H1 (cell line): ENCODE data around the gene TEX22. TPM values are rescaled to one million over a fixed set of nuclear protein-coding genes. Genes with fewer than 3 reads are reported as not detected.

Experiments
- CTCF ChIA-PET: fragments of 300-600 bp; sonication (Branson Sonifier 250); formaldehyde crosslinking; loops from one replicate; lab custom pipeline; 2021; ENCODE audit not compliant: partially characterized antibody; lab: Charles Lee
- POLR2A ChIA-PET: fragments of 300-600 bp; sonication (Branson Sonifier 250); formaldehyde crosslinking; loops from one replicate; lab custom pipeline; 2021; ENCODE audit warnings: inconsistent platforms; ENCODE audit not compliant: partially characterized antibody; lab: Charles Lee
- DNase-seq, 2 experiments: peaks; one replicate each; pipeline versions ENCODE4 v3.0.0 to v3.0.0-alpha.2; 2010 to 2022; ENCODE audit warnings: low spot score in 2 of 2, low read depth in 1 of 2, mixed read lengths in 1 of 2
- FAIRE-seq: peaks from 2 replicates; lab custom pipeline; 2011; peaks lifted over from hg19 to GRCh38; lab: Jason Lieb, UNC
- H2AFZ ChIP-seq: 2 replicates; pipeline ENCODE4 v1.8.1; 2012; ENCODE audit warnings: low read length, inconsistent platforms
- H2AK5ac ChIP-seq: 2 replicates; pipeline ENCODE4 v1.6.1; 2013; ENCODE audit warnings: low read depth, low read length
- H2BK120ac ChIP-seq: replicated peaks from 2 replicates; pipeline ENCODE3; 2013; ENCODE audit warnings: low read depth, low read length, inconsistent platforms
- H2BK12ac ChIP-seq: 2 replicates; pipeline ENCODE4 v1.6.1; 2013; ENCODE audit warnings: low read depth, low read length
- H2BK15ac ChIP-seq: 2 replicates; pipeline ENCODE4 v1.6.1; 2013; ENCODE audit warnings: low read length
- H2BK20ac ChIP-seq: 2 replicates; pipeline ENCODE4 v1.6.1; 2013; ENCODE audit warnings: low read length
- H2BK5ac ChIP-seq: 2 replicates; pipeline ENCODE4 v1.6.1; 2013; ENCODE audit warnings: low read depth, low read length
- H3K14ac ChIP-seq: 2 replicates; pipeline ENCODE4 v1.6.1; 2013; ENCODE audit warnings: inconsistent platforms; ENCODE audit not compliant: insufficient read length
- H3K18ac ChIP-seq: 2 replicates; pipeline ENCODE4 v1.6.1; 2013; ENCODE audit warnings: low read length; ENCODE audit errors: extremely low read depth
- H3K23ac ChIP-seq: 2 replicates; pipeline ENCODE4 v1.6.1; 2013; ENCODE audit warnings: inconsistent platforms; ENCODE audit not compliant: insufficient read length
- H3K23me2 ChIP-seq: 2 replicates; pipeline ENCODE4 v1.6.1; 2013; ENCODE audit warnings: low read depth, low read length
- H3K27ac ChIP-seq: 2 replicates; pipeline ENCODE4 v1.6.1; 2011; ENCODE audit warnings: low read depth, low read length, inconsistent platforms
- H3K27me3 ChIP-seq, 4 experiments: replicated peaks in 1 of 4; 1 replicate in 1 of 4; 2 replicates in 3 of 4; pipeline versions ENCODE4 v1.6.1 to v1.8.1; 2011 to 2013; ENCODE audit warnings: low read length in 3 of 4, mild to moderate bottlenecking in 3 of 4, inconsistent platforms in 2 of 4, mixed read lengths in 2 of 4, moderate library complexity in 1 of 4; ENCODE audit not compliant: control insufficient read depth in 3 of 4, insufficient read depth in 3 of 4; ENCODE audit errors: extremely low read depth in 1 of 4
- H3K36me3 ChIP-seq, 4 experiments: 2 replicates each; pipeline versions ENCODE4 v1.6.1 to v1.8.1; 2011 to 2013; ENCODE audit warnings: mild to moderate bottlenecking in 4 of 4, low read length in 3 of 4, moderate library complexity in 2 of 4, control low read depth in 1 of 4, inconsistent platforms in 1 of 4; ENCODE audit not compliant: insufficient read depth in 4 of 4, control insufficient read depth in 2 of 4
- H3K4ac ChIP-seq: replicated peaks from 2 replicates; pipeline ENCODE3; 2013; ENCODE audit warnings: low read length, low read depth, mixed read lengths, inconsistent platforms; ENCODE audit not compliant: insufficient read length
- H3K4me1 ChIP-seq, 4 experiments: replicated peaks in 1 of 4; 1 replicate in 1 of 4; 2 replicates in 3 of 4; pipeline versions ENCODE4 v1.6.1 to v1.8.1; 2011 to 2013; ENCODE audit warnings: low read length in 3 of 4, inconsistent platforms in 2 of 4, mixed read lengths in 1 of 4; ENCODE audit not compliant: insufficient read depth in 4 of 4, control insufficient read depth in 3 of 4
- H3K4me2 ChIP-seq, 2 experiments: 2 replicates each; pipeline versions ENCODE4 v1.6.1 to v1.8.1; 2011 to 2013; ENCODE audit warnings: low read depth in 2 of 2, low read length in 2 of 2, control low read depth in 1 of 2, inconsistent platforms in 1 of 2, mild to moderate bottlenecking in 1 of 2; ENCODE audit not compliant: insufficient read depth in 1 of 2
- H3K4me3 ChIP-seq, 4 experiments: fragments of 200-600, 300-600 bp in 1 of 4; sonication (generic), shearing (Covaris generic), sonication (Bioruptor Twin) in 1 of 4; 2 replicates each; pipeline versions ENCODE4 v1.5.1 to v1.8.1; 2011 to 2016; ENCODE audit warnings: low read length in 4 of 4, low read depth in 3 of 4, control low read depth in 2 of 4, inconsistent platforms in 2 of 4, mild to moderate bottlenecking in 2 of 4, mixed read lengths in 1 of 4, moderate library complexity in 1 of 4; ENCODE audit not compliant: insufficient read depth in 2 of 4; ENCODE audit errors: extremely low read depth in 1 of 4
- H3K56ac ChIP-seq: replicated peaks from 2 replicates; pipeline ENCODE3; 2013; ENCODE audit warnings: low read depth, mild to moderate bottlenecking, mixed read lengths, low read length, inconsistent platforms; ENCODE audit not compliant: insufficient read length
- H3K79me1 ChIP-seq: 2 replicates; pipeline ENCODE4 v1.6.1; 2013; ENCODE audit warnings: low read depth, low read length, control low read depth
- H3K79me2 ChIP-seq, 2 experiments: 2 replicates each; pipeline versions ENCODE4 v1.6.1 to v1.8.1; 2012 to 2013; ENCODE audit warnings: low read length in 2 of 2, mild to moderate bottlenecking in 2 of 2, inconsistent platforms in 1 of 2; ENCODE audit not compliant: insufficient read depth in 2 of 2, control insufficient read depth in 1 of 2
- H3K9ac ChIP-seq, 4 experiments: replicated peaks in 1 of 4; 1 replicate in 1 of 4; 2 replicates in 3 of 4; pipeline versions ENCODE4 v1.6.1 to v1.8.1; 2011 to 2013; ENCODE audit warnings: low read depth in 3 of 4, low read length in 3 of 4, control low read depth in 2 of 4, mild to moderate bottlenecking in 2 of 4, moderate library complexity in 2 of 4, inconsistent platforms in 1 of 4; ENCODE audit errors: extremely low read depth in 1 of 4
- H3K9me3 ChIP-seq, 2 experiments: 2 replicates each; pipeline versions ENCODE4 v1.6.1 to v1.8.1; 2012 to 2013; ENCODE audit warnings: mild to moderate bottlenecking in 2 of 2, moderate library complexity in 2 of 2, control low read depth in 1 of 2, inconsistent platforms in 1 of 2, low read depth in 1 of 2, low read length in 1 of 2, mixed read lengths in 1 of 2; ENCODE audit not compliant: insufficient read depth in 2 of 2
- H4K20me1 ChIP-seq, 2 experiments: replicated peaks in 1 of 2; 2 replicates each; pipeline versions ENCODE3 to v1.8.1; 2011 to 2013; ENCODE audit warnings: inconsistent platforms in 2 of 2, low read length in 2 of 2, mild to moderate bottlenecking in 1 of 2; ENCODE audit not compliant: insufficient read depth in 2 of 2, control insufficient read depth in 1 of 2
- H4K5ac ChIP-seq: 2 replicates; pipeline ENCODE4 v1.6.1; 2013; ENCODE audit warnings: low read length, low read depth, mixed read lengths, inconsistent platforms; ENCODE audit not compliant: insufficient read length
- H4K8ac ChIP-seq: 2 replicates; pipeline ENCODE4 v1.8.0; 2013; ENCODE audit warnings: mild to moderate bottlenecking, moderate library complexity, low read length, inconsistent platforms; ENCODE audit not compliant: insufficient read depth; ENCODE audit errors: extremely low read depth
- H4K91ac ChIP-seq: replicated peaks from 2 replicates; pipeline ENCODE3; 2013; ENCODE audit warnings: low read length, mixed read lengths, inconsistent platforms; ENCODE audit not compliant: insufficient read length
- ASH2L ChIP-seq: fragments of 200-600, 300-600 bp; sonication (generic); IDR thresholded peaks from one replicate; pipeline ENCODE4 v1.7.1; 2017; ENCODE audit warnings: low read length
- CHD1 ChIP-seq: IDR thresholded peaks from 2 replicates; pipeline ENCODE4 v1.6.1; 2012; ENCODE audit warnings: low read depth, low read length, improper control_type of control experiment
- CHD2 ChIP-seq: IDR thresholded peaks from 2 replicates; pipeline ENCODE4 v1.6.1; 2012; ENCODE audit warnings: low read length, improper control_type of control experiment
- FOSL1 ChIP-seq: IDR thresholded peaks from 2 replicates; pipeline ENCODE4 v1.6.1; 2011; ENCODE audit warnings: mild to moderate bottlenecking, low read depth, low read length, moderate library complexity; ENCODE audit not compliant: insufficient read depth
- GABPA ChIP-seq: IDR thresholded peaks from 2 replicates; pipeline ENCODE4 v1.6.1; 2011; ENCODE audit warnings: mild to moderate bottlenecking, low read length, moderate library complexity, borderline replicate concordance; ENCODE audit not compliant: insufficient read depth
- MAFK ChIP-seq: IDR thresholded peaks from 2 replicates; pipeline ENCODE4 v1.6.1; 2012; ENCODE audit warnings: low read depth, mild to moderate bottlenecking, improper control_type of control experiment, low read length
- NRF1 ChIP-seq: IDR thresholded peaks from 2 replicates; pipeline ENCODE4 v1.6.1; 2011; ENCODE audit warnings: mild to moderate bottlenecking, low read depth, low read length, improper control_type of control experiment
- POU5F1 ChIP-seq: IDR thresholded peaks from 2 replicates; pipeline ENCODE4 v1.6.1; 2011; ENCODE audit warnings: low read depth, mild to moderate bottlenecking, low read length, moderate library complexity
- SIRT6 ChIP-seq: IDR thresholded peaks from one replicate; pipeline ENCODE4 v1.7.1; 2012; ENCODE audit warnings: low read length, inconsistent platforms
- SIX5 ChIP-seq: IDR thresholded peaks from 2 replicates; pipeline ENCODE4 v1.6.1; 2011; ENCODE audit warnings: mild to moderate bottlenecking, low read depth, low read length
- SP4 ChIP-seq: IDR thresholded peaks from 2 replicates; pipeline ENCODE4 v1.6.1; 2012; ENCODE audit warnings: low read length, inconsistent platforms
- TAF7 ChIP-seq: optimal IDR thresholded peaks from 2 replicates; pipeline ENCODE3; 2011; ENCODE audit warnings: low read depth, mild to moderate bottlenecking, inconsistent platforms, low read length, moderate library complexity, borderline replicate concordance
- WGBS, 2 experiments: shearing (Covaris generic) in 1 of 2; methylation state at CpG; one replicate each; pipeline versions ENCODE4 v1.1.6 to v1.1.7; 2013 to 2015; ENCODE audit warnings: low lambda C conversion rate in 2 of 2, mixed read lengths in 2 of 2, inconsistent platforms in 1 of 2, low coverage in 1 of 2, missing lambda C conversion rate in 1 of 2; ENCODE audit not compliant: insufficient replicate concordance in 2 of 2, insufficient coverage in 1 of 2, insufficient read length in 1 of 2; ENCODE audit errors: extremely low coverage in 1 of 2, missing lambda C conversion rate in 1 of 2; 5-methylcytosine and 5-hydroxymethylcytosine counted together
- polyA plus RNA-seq, 7 experiments: library from polyadenylated mRNA; depleted of rRNA in 3 of 7; stranded (reverse) in 5 of 7; unstranded in 2 of 7; fragments of >200 nt in 5 of 7; fragments of 200-250 nt in 2 of 7; gene quantifications; 1 replicate in 5 of 7; 2 replicates in 1 of 7; 4 replicates in 1 of 7; pipeline versions ENCODE4 v1.2.1 to v1.2.3, GENCODE V29; 2011 to 2013; ENCODE audit warnings: missing spikeins in 2 of 7, mixed read lengths in 2 of 7
- total RNA-seq: library from RNA; stranded (reverse); fragmentation: NEBNext Ultra II Directional; extraction: Animal tissue kit (Norgen Biotek cat#: 25700); gene quantifications from 2 replicates; pipeline ENCODE4 v1.2.1, GENCODE V29; 2021

Gene TEX22
- total and polyA plus RNA-seq, 2 of the 8 experiments (the other 6 are each of a cell fraction or from before 2014, with no cell fraction given): 0.24 to 0.39 TPM

DNA sequence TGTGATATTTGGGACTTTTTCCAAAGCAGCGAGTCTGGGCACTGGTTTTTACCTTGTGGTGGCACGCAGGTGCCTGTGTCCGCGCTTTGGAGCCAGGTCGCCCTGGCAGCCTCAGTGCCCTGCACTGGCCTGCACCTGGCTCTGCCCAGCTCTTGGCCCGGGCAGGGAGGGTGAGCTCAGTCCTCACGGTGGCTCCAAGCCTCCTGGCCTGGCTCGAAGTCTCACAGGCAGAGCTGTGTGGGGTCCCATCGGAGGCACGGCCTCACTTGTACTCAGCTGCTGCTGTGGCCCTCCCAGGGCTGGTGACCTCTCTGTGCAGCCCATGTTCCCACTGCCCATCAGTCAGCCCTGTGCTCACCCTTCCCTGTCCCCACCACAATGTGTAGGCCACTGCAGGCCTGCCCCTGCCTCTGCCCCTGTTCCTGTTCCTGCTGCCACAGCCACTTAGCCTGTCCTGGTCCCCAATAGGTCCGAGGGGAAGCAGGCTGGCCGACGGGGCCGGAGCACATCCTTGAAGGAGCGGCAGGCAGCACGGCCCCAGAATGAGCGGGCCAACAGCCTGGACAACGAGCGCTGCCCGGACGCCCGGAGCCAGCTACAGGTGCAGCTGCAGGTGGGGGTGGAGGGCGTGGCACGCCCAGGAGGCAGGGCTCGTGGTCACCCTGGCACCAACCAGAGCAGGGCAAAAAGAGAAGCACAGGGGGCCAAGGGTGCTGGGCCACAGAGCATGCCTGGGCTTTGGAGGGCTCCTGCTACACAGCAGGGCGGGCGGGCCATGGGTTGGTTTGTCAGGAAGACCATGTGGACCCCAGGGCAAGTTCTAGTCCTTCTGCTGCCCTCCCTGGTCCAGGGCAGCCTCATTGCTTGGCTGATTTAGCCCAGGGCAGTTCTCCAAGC, 16.6 kb upstream of the TEX22 start:
- Histone ChIP-seq H2BK15ac (no peak overlapping the region), H3K36me3 (peaks cover 3 to 30% (median 8%) of the 10 kb centered on the region in 4 experiments; a peak in 5 of 8 replicates), H3K18ac (no peak overlapping the region), H3K14ac (no peak overlapping the region), H2BK5ac (no peak overlapping the region), H3K23me2 (no peaks in the 10 kb centered on the region), H3K27ac (no peak overlapping the region), H3K9me3 (no peaks in the 10 kb centered on the region)
- TF ChIP-seq SP4: no peak
- no peak for TF ChIP-seq CHD1
- no peak for TF ChIP-seq MAFK
- no peak for TF ChIP-seq FOSL1
- TF ChIP-seq GABPA: no peak
- no peak for TF ChIP-seq TAF7
- TF ChIP-seq SIX5: no peak
- no peak for TF ChIP-seq CHD2
- no peak for TF ChIP-seq SIRT6
- TF ChIP-seq ASH2L: no peak
- TF ChIP-seq NRF1: no peak
- TF ChIP-seq POU5F1: no peak
- TF ChIP-seq, all 59 proteins: peak for 0
- Histone ChIP-seq H3K56ac (no peak overlapping the region), H3K79me1 (no peaks in the 10 kb centered on the region), H2BK120ac (no peak overlapping the region), H4K20me1 (peaks cover 0 to 10% of the 10 kb centered on the region in 2 experiments), H3K27me3 (no peaks in the 10 kb centered on the region), H2BK12ac (no peak overlapping the region), H4K91ac (no peak overlapping the region), H2AK5ac (no peak overlapping the region), H4K8ac (peak overlapping the region; percentile 25; the same call in 1 of the 2 replicates), H2AFZ (no peak overlapping the region), H3K79me2 (no peaks in the 10 kb centered on the region), H3K9ac (no peak overlapping the region), H3K4me2 (no peak overlapping the region), H3K4me1 (no peaks in the 10 kb centered on the region), H3K23ac (no peak overlapping the region), H3K4me3 (no peak overlapping the region), H3K4ac (no peak overlapping the region), H2BK20ac (no peak overlapping the region), H4K5ac (no peak overlapping the region)
- POLR2A ChIA-PET: interaction anchor here (0.6 to 1.0 kb wide), 3 partner anchors 41 to 52 kb away, joined by 3 read pairs; no protein-coding TSS in a partner anchor
- CTCF ChIA-PET: interaction anchor here (1.1 to 1.9 kb wide), 4 partner anchors 11 to 89 kb away, joined by 3 to 9 read pairs (median 4); no protein-coding TSS in a partner anchor
- WGBS, 2 experiments: 94% methylated on average over 26 of the region's 27 CpGs; no CpG with 5 or more reads in 1 of the 2 experiments
- DNase-seq (no peak), FAIRE-seq (no peak)
